Kidney epithelial cell (primary cell): Measurements from ENCODE around the gene ELFN2. TPM values are rescaled to one million over a fixed set of nuclear protein-coding genes. Genes with fewer than 3 reads are reported as not detected.

ENCODE experiments used
- DNase-seq: peaks from one replicate; pipeline ENCODE4 v3.0.0-alpha.2; 2010; ENCODE audit warnings: low read depth
- H3K27me3 ChIP-seq: 2 replicates; pipeline ENCODE4 v1.6.0; 2011; ENCODE audit warnings: low read length; ENCODE audit not compliant: control insufficient read depth, insufficient read depth
- H3K36me3 ChIP-seq: 2 replicates; pipeline ENCODE4 v1.5.1; 2011; ENCODE audit warnings: low read length; ENCODE audit not compliant: control insufficient read depth, insufficient read depth
- H3K4me3 ChIP-seq: 2 replicates; pipeline ENCODE4 v1.5.1; 2011; ENCODE audit warnings: low read depth, mild to moderate bottlenecking, control low read depth, low read length
- CTCF ChIP-seq: IDR thresholded peaks from 2 replicates; pipeline ENCODE4 v1.5.1; 2011; ENCODE audit warnings: mild to moderate bottlenecking, moderate library complexity, low read length, control low read depth, inconsistent platforms; ENCODE audit not compliant: insufficient read depth, poor library complexity, severe bottlenecking
- total RNA-seq: library from RNA; depleted of rRNA; stranded (reverse); fragments of >200 nt; gene quantifications from 2 replicates; pipeline ENCODE4 v1.2.3, GENCODE V29; 2015

Gene ELFN2
- total RNA-seq, 1 donor from 2014 or later, result 0.96 TPM

DNA sequence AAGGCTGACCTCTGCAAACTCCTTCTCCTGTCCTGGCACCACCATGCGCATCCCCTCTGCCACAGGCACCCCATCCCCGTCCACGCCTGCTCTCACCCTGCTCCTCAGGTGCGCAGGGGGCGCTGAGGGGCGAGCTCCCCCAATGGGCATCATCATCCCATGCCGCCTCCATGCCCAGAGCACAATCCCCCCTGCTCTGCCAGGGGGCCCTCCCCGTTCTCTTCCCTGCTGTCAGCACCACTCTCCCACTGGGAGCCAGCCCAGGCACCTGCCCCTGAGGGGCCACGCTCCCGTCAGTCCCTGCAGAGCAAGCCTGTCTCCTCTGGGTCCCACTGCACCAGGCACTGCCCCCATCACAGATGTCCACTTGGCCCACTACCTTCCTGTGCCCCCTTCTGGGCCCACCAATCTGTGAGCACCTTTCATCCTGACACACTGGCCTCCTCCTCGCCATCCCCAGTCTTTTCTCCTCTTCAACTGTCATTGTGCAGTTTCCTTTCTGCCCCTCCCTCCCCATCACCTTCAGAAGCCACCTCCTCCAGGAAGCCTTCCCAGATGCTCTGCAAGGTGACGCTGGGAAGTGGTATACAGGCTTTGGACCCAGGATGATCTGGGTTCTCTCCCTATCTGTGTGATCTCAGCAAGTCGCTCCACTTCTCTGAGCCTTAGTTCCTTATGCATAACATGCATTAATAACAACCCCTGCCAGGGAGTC is 82.4 kb downstream of the ELFN2 start:
- Histone ChIP-seq H3K27me3 (peaks cover 8% of the 10 kb centered on the region), H3K4me3 (no peak overlapping the region), H3K36me3 (no peaks in the 10 kb centered on the region)
- no peak for DNase-seq
- no peak for TF ChIP-seq CTCF

GRCh38 chr22:37343863-37344734 is 83.2 kb downstream of the ELFN2 start:
- no peak for TF ChIP-seq CTCF
- DNase-seq, result no peak
- Histone ChIP-seq H3K36me3 (no peaks in the 10 kb centered on the region), H3K4me3 (no peak overlapping the region), H3K27me3 (peaks cover 8% of the 10 kb centered on the region)

- Histone ChIP-seq H3K27me3 (peaks cover 8% of the 10 kb centered on the region), H3K4me3 (no peak overlapping the region), H3K36me3 (no peaks in the 10 kb centered on the region)
- TF ChIP-seq CTCF, result no peak
- no peak for DNase-seq
Measured at GRCh38 chr22:37343348-37343747, 83.9 kb downstream of the ELFN2 start.

- H3K4me3 ChIP-seq, result no peak overlapping the region
- no peak for DNase-seq
- no peaks in the 10 kb centered on the region for H3K36me3 ChIP-seq
- no peak for TF ChIP-seq CTCF
- peaks cover 8% of the 10 kb centered on the region for H3K27me3 ChIP-seq
Measured at GRCh38 chr22:37342065-37342464, 85.2 kb downstream of the ELFN2 start.

DNA sequence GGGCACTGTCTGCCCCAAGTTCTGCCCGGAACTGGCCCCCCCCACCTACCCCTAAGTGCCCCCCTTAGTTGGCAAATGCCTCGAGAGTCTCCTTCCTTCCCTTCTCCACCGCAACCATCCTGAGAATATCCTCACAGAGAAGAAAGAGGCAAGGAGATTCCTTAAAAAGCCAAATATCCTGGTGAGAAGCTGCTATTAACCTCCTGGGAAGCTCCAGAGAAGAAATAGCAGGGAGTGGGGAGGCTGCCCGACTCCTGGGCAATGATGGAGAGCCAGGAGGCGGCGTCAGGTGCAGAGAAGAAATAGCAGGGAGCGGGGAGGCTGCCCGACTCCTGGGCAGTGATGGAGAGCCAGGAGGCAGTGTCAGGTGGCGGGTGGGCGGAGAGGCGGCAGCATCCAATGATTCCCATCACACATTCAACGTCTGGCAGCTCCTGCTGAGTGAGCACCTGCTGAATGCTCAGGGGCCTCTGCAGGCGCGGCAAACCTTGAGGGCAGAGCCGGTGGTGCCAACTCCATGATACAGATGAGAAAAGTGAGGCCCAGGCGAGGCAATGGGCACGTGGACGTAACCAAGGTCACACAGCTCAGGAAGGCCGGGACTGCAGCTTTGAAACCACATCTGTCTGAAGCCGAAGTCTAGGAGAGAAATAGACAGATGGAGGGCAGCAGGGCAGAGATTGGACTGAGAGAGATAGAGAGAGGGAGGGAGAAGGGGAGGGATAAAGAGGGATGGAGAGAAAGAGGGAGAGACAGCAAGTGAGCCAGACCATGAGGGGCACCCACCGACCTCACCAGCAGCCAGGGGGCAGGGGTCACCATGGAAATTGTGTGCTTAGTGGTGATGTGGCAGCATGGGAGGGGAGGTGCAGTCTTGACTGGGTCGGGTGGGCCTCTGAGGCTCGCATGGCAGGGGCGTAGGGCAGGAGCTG is 86.7 kb downstream of the ELFN2 start:
- H3K36me3 ChIP-seq, result no peaks in the 10 kb centered on the region
- TF ChIP-seq CTCF, result no peak
- DNase-seq, result no peak
- H3K27me3 ChIP-seq, result peaks cover 8% of the 10 kb centered on the region
- H3K4me3 ChIP-seq, result no peak overlapping the region
